ENCODE data around the gene CUEDC2.

Gene CUEDC2

DNA sequence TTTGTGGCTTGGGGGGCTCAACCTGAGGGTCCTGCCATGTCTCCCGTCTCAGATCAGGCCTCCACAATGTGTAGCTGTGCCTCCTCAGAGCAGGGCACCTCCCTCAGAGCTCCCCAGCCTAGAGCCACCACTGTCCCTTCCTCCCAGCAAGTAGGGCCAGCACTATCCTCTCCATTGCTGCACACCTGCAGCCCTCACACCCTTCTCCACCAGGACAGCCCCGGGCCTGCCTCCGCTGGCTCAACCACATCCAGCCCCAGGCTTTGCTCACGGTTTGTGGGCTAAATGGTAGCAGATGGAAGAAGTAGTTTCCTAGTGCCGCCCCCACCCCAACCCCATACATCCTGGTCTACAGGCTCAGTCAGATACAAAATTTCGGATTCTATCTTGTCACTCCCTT, 26.7 kb downstream of the CUEDC2 start:
- no peaks in the 10 kb centered on the region for H3K79me2 ChIP-seq (ENCODE audit: low read length)
- H2AFZ ChIP-seq (ENCODE audit: low read depth, low read length) = no peak overlapping the region
- peaks cover 20% of the 10 kb centered on the region; the same call in 1 of the 2 replicates for H3K4me1 ChIP-seq (ENCODE audit: low read length)
- no peak overlapping the region for H3K27ac ChIP-seq (ENCODE audit: low read length)
- no peak overlapping the region for H3K4me3 ChIP-seq (ENCODE audit: low read length)
- H4K20me1 ChIP-seq (ENCODE audit: insufficient read depth, low read length) = 0 out of 2 replicates have a peak, but pooled peaks cover 4% of the 10 kb centered on the region
- H3K27me3 ChIP-seq (ENCODE audit: low read depth, low read length) = no peaks in the 10 kb centered on the region
- H3K4me2 ChIP-seq (ENCODE audit: low read length) = no peak overlapping the region
- peaks cover 8% of the 10 kb centered on the region for H3K36me3 ChIP-seq (replicated peaks; ENCODE audit: low read depth, low read length)
- TF ChIP-seq EZH2phosphoT487 (IDR thresholded peaks at IDR 0.05; ENCODE audit: low read depth) = no peak
- TF ChIP-seq, protein P1, sequence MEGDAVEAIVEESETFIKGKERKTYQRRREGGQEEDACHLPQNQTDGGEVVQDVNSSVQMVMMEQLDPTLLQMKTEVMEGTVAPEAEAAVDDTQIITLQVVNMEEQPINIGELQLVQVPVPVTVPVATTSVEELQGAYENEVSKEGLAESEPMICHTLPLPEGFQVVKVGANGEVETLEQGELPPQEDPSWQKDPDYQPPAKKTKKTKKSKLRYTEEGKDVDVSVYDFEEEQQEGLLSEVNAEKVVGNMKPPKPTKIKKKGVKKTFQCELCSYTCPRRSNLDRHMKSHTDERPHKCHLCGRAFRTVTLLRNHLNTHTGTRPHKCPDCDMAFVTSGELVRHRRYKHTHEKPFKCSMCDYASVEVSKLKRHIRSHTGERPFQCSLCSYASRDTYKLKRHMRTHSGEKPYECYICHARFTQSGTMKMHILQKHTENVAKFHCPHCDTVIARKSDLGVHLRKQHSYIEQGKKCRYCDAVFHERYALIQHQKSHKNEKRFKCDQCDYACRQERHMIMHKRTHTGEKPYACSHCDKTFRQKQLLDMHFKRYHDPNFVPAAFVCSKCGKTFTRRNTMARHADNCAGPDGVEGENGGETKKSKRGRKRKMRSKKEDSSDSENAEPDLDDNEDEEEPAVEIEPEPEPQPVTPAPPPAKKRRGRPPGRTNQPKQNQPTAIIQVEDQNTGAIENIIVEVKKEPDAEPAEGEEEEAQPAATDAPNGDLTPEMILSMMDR (IDR thresholded peaks at IDR 0.05; ENCODE audit: low read depth, low read length) = no peak
- H3K9ac ChIP-seq (ENCODE audit: low read length) = no peak overlapping the region
- H3K9me3 ChIP-seq (ENCODE audit: insufficient read depth, low read length) = no peaks in the 10 kb centered on the region

DNA sequence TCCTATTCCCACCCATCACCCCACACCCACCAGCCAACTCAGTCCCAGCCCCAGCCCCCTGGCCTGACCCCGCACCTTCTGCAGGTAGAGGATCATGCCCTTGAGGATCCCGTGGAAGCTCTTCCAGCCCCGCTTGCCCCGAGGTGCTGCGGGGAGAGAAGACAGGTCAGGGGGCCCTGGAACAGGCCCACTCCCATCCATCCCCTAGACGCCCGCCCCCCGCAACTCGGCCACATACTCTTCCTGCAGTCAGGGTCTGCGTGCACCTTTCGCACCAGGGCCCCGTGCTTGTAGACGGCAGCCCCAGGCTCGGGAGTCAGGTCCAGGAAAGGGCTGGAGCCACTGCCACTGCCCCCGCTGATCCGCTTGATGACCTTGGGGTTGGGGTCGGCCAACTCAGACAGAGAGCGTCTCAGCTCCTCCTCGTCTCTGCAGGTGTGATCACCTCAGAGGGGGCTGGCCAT, 27.2 kb downstream of the CUEDC2 start:
- no peaks in the 10 kb centered on the region for H3K27me3 ChIP-seq (ENCODE audit: low read depth, low read length)
- H3K4me1 ChIP-seq (ENCODE audit: low read length) = peaks cover 20% of the 10 kb centered on the region; the same call in 1 of the 2 replicates
- no peak overlapping the region for H2AFZ ChIP-seq (ENCODE audit: low read depth, low read length)
- no peaks in the 10 kb centered on the region for H3K9me3 ChIP-seq (ENCODE audit: insufficient read depth, low read length)
- H4K20me1 ChIP-seq (ENCODE audit: insufficient read depth, low read length) = peaks cover 8% of the 10 kb centered on the region
- no peak overlapping the region for H3K27ac ChIP-seq (ENCODE audit: low read length)
- H3K4me2 ChIP-seq (ENCODE audit: low read length) = no peak overlapping the region
- no peak overlapping the region for H3K9ac ChIP-seq (ENCODE audit: low read length)
- H3K79me2 ChIP-seq (ENCODE audit: low read length) = peaks cover 3% of the 10 kb centered on the region; the same call in 1 of the 2 replicates
- peaks cover 12% of the 10 kb centered on the region for H3K36me3 ChIP-seq (replicated peaks; ENCODE audit: low read depth, low read length)
- H3K4me3 ChIP-seq (ENCODE audit: low read length) = no peak overlapping the region
- TF ChIP-seq, protein P1 (IDR thresholded peaks at IDR 0.05; ENCODE audit: low read depth, low read length) = no peak
- TF ChIP-seq EZH2phosphoT487 (IDR thresholded peaks at IDR 0.05; ENCODE audit: low read depth) = no peak

DNA sequence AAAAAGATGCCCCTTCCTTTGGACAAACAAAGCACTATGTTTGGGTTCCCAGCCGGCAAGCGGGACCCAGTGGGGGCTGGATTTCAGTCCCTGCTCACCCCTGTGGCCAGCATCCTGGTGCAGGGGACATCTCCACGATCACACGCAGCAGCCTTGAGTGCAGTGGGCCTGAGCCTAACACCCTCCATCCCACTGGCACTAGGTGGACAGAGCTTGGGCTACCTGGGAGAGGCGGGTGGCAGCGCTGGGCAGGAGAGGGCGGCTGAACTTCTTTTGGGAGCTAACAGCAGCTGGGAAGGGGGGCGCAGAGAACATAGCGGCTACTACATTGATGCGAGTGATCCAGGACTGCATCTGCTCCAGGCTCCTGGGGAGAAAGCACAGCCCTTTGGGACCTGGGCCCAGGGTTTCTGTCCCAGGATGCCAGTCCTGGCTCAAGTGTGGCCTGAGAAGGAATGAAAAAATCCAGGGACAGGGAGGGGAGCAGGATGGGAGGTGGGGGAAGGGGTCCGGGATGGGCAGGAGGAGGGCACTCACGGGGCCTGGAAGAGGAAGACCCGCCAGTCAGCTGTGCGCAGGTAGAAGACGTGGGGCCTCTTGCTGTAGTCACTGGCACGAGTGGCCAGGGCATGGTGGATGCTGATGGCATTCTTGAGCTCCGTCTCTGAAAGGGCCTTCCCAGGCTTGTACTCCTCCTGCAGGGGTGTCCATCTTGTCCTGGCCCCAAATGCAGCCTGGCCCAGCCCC, 27.8 kb downstream of the CUEDC2 start:
- peaks cover 17% of the 10 kb centered on the region for H3K36me3 ChIP-seq (replicated peaks; ENCODE audit: low read depth, low read length)

DNA sequence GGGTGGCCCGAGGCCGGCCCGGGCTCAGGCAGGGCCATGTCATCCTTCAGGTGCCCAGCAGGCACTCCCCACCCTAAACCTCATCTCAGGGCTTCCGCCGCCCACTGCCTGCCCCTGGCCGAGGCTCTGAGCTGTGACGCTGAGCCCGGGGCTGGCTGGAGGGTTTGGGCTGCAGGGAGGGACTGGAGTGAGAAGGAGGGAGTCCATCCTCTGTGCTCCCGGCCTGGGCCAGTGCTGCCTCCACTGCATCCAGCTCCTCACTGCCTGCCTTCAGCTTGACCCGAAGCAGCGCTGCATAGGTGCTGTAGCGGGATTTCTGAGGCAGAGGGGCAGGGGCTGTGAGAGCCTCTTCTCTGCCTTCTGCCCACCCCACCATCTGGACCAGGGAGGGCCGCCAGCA, 29.3 kb downstream of the CUEDC2 start:
- no peak overlapping the region for H3K4me3 ChIP-seq (ENCODE audit: low read length)
- no peak overlapping the region for H2AFZ ChIP-seq (ENCODE audit: low read depth, low read length)
- H3K27me3 ChIP-seq (ENCODE audit: low read depth, low read length) = no peaks in the 10 kb centered on the region
- H3K79me2 ChIP-seq (ENCODE audit: low read length) = peaks cover 13% of the 10 kb centered on the region; the same call in 1 of the 2 replicates
- no peaks in the 10 kb centered on the region for H3K9me3 ChIP-seq (ENCODE audit: insufficient read depth, low read length)
- no peak overlapping the region for H3K9ac ChIP-seq (ENCODE audit: low read length)
- no peak overlapping the region for H3K27ac ChIP-seq (ENCODE audit: low read length)
- H4K20me1 ChIP-seq (ENCODE audit: insufficient read depth, low read length) = peaks cover 13% of the 10 kb centered on the region
- no peak overlapping the region for H3K4me2 ChIP-seq (ENCODE audit: low read length)
- peaks cover 29% of the 10 kb centered on the region for H3K4me1 ChIP-seq (ENCODE audit: low read length)
- TF ChIP-seq, protein P1 (IDR thresholded peaks at IDR 0.05; ENCODE audit: low read depth, low read length) = no peak
- no peak for TF ChIP-seq EZH2phosphoT487 (IDR thresholded peaks at IDR 0.05; ENCODE audit: low read depth)
- peaks cover 23% of the 10 kb centered on the region for H3K36me3 ChIP-seq (replicated peaks; ENCODE audit: low read depth, low read length)

More for the DNA sequence above, 27.8 kb downstream of the CUEDC2 start:
- H3K9me3 ChIP-seq (ENCODE audit: insufficient read depth, low read length) = no peaks in the 10 kb centered on the region
- no peak overlapping the region for H3K9ac ChIP-seq (ENCODE audit: low read length)
- peaks cover 13% of the 10 kb centered on the region for H4K20me1 ChIP-seq (ENCODE audit: insufficient read depth, low read length)
- H3K27me3 ChIP-seq (ENCODE audit: low read depth, low read length) = no peaks in the 10 kb centered on the region
- H3K4me2 ChIP-seq (ENCODE audit: low read length) = no peak overlapping the region
- H3K27ac ChIP-seq (ENCODE audit: low read length) = no peak overlapping the region
- H3K79me2 ChIP-seq (ENCODE audit: low read length) = peaks cover 9% of the 10 kb centered on the region; the same call in 1 of the 2 replicates
- H3K4me3 ChIP-seq (ENCODE audit: low read length) = no peak overlapping the region
- TF ChIP-seq EZH2phosphoT487 (IDR thresholded peaks at IDR 0.05; ENCODE audit: low read depth) = no peak
- TF ChIP-seq, protein P1 (IDR thresholded peaks at IDR 0.05; ENCODE audit: low read depth, low read length) = no peak
- H2AFZ ChIP-seq (ENCODE audit: low read depth, low read length) = no peak overlapping the region
- peaks cover 21% of the 10 kb centered on the region for H3K4me1 ChIP-seq (ENCODE audit: low read length)

All from OCI-LY3 (cell line).